Heart left ventricle (tissue), 13 donors: Measurements from ENCODE around the gene NDST1.

Source experiments
- CTCF ChIP-seq, 12 donors: fragments of 200-600 bp; sonication (generic) in 4 of 12; IDR thresholded peaks; one replicate each; pipeline versions ENCODE4 v1.5.0 to v1.8.0; 2018 to 2022; ENCODE audit warnings: antibody characterized with exemption in 12 of 12, mild to moderate bottlenecking in 5 of 12
- POLR2A ChIP-seq, 2 donors: fragments of 450-650 bp; IDR thresholded peaks; one replicate each; pipeline ENCODE4 v1.6.1; 2017; ENCODE audit warnings: antibody characterized with exemption in 2 of 2, mild to moderate bottlenecking in 2 of 2, moderate library complexity in 2 of 2
- donor health status: ischemic (EF 13 %, LVEDD 7.1; RV severe dilation, severe dysfunction).
- donor health status: DM: no; HTN: yes; CAD: no.
- donor health status: DM: no; HTN: no; CAD: no.
- donor health status: ischemic (EF 25% LVEDD 6.9; RV normal size, moderate dysfunction).
- donor health status: ischemic (EF 25% LVEDD 5.7; RV mildly dilated, moderate dysfunction).
- donor health status: ischemic (EF 35%, LVEDD 5.7; RV mildly dilated, moderate dysfunction).
- donor health status: nonischemic (EF 11% LVEDD 7.7; RV severe dilation, severe dysfunction).
- donor health status: DM: yes; HTN: yes; CAD: no.
- donor health status: PGD.
- donor health status: ischemic (EF 29% LVEDD 5.4; RV normal size, mild dysfunction).
- donor health status: nonischemic (EF 23%, LVEDD 6.1; RV moderate dilation, normal function).

- TF ChIP-seq CTCF (IDR thresholded peaks at IDR 0.05) (peak in 1 of 12 donors; percentile 21), POLR2A (IDR thresholded peaks at IDR 0.05) (no peak)
Observed at GRCh38 chr5:150485693-150486401, 22.1 kb upstream of the NDST1 start.
